ENCODE results near the gene TIAL1.
"Not testable (repeated sequence)": the region's sequence is repeated elsewhere in the genome, so short reads cannot be mapped to it uniquely, and the experiment has no call there.

TIAL1 gene

DNA sequence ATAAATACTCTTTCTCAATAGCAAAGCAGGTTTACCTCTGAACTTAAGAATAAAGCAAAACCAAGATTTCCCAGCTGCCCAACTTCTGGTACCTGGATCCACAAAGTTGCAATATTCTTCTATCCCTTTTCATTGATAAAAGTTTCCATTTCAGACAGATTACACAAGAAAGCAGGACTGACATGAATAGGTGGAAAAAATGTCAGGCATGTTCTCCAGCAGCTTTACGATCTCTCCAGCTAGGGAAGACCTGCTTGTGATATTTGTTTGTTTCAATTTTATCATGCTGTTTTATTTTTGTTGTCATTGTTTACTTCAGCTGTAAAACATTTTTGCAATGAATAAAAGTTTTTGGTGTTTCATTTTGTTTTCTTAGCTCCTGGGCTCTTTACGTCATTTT, 63.3 kb downstream of the TIAL1 start:
- H3K27ac ChIP-seq = no peak overlapping the region
- TF ChIP-seq, protein P1, sequence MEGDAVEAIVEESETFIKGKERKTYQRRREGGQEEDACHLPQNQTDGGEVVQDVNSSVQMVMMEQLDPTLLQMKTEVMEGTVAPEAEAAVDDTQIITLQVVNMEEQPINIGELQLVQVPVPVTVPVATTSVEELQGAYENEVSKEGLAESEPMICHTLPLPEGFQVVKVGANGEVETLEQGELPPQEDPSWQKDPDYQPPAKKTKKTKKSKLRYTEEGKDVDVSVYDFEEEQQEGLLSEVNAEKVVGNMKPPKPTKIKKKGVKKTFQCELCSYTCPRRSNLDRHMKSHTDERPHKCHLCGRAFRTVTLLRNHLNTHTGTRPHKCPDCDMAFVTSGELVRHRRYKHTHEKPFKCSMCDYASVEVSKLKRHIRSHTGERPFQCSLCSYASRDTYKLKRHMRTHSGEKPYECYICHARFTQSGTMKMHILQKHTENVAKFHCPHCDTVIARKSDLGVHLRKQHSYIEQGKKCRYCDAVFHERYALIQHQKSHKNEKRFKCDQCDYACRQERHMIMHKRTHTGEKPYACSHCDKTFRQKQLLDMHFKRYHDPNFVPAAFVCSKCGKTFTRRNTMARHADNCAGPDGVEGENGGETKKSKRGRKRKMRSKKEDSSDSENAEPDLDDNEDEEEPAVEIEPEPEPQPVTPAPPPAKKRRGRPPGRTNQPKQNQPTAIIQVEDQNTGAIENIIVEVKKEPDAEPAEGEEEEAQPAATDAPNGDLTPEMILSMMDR (conservative IDR thresholded peaks at IDR 0.05) = no peak
- TF ChIP-seq ZFX (IDR thresholded peaks at IDR 0.05) = no peak

GRCh38 chr10:119532791-119533190, 64.0 kb downstream of the TIAL1 start:
- H3K27ac ChIP-seq = not testable (repeated sequence)

DNA sequence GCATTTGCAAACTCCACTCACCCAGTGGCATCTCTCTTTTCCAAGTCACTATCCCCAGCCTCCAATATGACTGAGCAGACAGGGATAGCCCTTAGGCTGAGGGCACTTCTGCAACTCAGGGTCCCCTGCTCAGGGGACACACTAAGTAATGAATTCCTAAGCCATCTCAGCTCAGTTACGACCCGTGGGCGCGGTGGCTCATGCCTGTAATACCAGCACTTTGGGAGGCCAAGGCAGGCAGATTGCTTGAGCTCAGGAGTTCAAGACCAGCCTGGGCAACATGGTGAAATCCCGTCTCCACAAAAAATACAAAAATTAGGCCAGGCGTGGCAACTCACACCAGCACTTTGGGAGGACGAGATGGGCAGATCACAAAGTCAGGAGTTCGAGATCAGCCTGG, 64.5 kb downstream of the TIAL1 start:
- H3K27ac ChIP-seq = not testable (repeated sequence)

DNA sequence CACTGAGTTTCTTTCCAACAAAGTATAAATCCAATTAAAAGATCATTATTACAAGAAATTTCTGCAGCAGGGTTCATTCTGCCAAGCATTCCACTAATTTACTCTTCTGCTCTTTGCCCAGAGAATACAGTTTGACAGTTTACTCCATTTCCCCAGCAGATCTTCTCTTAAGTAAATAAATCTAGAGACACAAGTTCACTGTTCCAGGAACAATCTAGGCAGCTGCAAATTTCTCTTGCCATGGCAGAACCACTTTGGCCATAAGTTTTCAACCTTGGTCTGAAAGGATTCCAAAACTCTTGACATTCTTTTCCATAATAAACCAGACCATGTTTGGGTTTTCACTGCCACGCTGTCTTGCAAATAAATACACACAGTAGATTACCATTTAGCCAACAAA, 65.7 kb downstream of the TIAL1 start:
- TF ChIP-seq, protein P1 (conservative IDR thresholded peaks at IDR 0.05) = no peak
- no peak for TF ChIP-seq ZFX (IDR thresholded peaks at IDR 0.05)
- H3K27ac ChIP-seq = no peak overlapping the region

DNA sequence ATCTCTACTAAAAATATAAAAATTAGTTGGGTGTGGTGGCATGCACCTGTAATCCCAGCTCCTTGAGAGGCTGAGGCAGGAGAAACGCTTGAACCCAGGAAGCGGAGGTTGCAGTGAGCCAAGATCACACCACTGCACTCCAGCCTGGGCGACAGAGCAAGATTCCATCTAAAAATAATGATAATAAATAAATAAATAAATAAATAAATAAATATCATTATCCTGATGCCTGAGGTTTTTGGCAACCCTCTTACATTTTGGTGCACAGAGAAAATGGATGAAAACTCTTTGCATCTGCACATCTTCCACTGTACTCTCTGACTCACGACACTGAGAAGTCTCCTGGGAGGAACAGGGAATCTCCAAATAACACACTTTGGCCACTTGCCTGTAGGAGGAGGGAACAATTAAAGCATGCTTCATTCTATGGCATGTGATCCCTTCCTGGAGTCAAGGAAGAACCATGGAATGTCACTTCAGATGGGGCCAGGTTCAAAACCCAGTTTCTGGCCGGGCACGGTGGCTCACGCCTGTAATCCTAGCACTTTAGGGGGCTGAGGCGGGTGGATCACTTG, 68.0 kb downstream of the TIAL1 start:
- not testable (repeated sequence) for H3K27ac ChIP-seq

- no peak overlapping the region for H3K27ac ChIP-seq
Observed at GRCh38 chr10:119526621-119527592, 69.9 kb downstream of the TIAL1 start.

DNA sequence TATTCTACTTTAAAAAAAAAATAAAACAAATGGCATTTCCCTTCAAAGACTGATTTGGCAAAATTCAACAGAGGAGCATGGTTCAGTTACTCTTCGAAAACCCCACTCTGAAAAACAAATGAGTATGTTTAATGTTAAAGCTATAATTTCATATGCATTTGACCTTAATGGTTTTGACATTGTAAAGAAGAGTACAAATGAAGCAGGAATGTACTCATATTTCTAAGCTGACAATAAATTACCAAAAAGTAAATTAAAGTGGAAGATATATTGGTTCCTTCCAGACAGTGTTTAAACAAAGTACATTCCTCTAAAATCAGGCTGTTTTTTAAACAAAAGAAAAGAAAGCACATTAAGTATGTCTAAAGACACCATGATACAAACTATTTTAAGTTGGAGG, 70.6 kb downstream of the TIAL1 start:
- no peak overlapping the region for H3K27ac ChIP-seq
- TF ChIP-seq ZFX (IDR thresholded peaks at IDR 0.05) = no peak
- TF ChIP-seq, protein P1 (conservative IDR thresholded peaks at IDR 0.05) = no peak

More at GRCh38 chr10:119526621-119527592, 69.9 kb downstream of the TIAL1 start:
- TF ChIP-seq, protein P1 (conservative IDR thresholded peaks at IDR 0.05) = no peak
- no peak for TF ChIP-seq ZFX (IDR thresholded peaks at IDR 0.05)

DNA sequence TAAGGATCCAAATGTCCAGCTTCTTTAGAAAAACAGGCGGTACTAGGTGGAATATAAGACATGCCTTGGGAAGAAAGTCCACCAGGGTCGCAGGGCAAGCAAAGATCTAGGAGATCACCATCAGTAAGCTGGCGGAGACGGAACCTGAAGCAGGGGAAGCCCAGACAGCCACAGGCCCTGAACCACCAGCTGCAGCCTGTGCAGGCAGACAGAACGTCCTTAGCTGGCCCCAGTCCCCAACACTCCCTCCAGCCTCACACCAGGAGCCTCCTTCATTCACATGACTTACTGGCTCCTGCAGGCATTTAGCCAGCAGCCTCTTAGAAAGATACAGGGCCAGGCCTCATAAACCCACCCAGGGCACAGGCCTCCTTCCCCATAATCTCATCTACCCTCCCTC, 71.6 kb downstream of the TIAL1 start:
- TF ChIP-seq, protein P1 (conservative IDR thresholded peaks at IDR 0.05) = no peak
- no peak for TF ChIP-seq ZFX (IDR thresholded peaks at IDR 0.05)
- H3K27ac ChIP-seq = no peak overlapping the region

GRCh38 chr10:119524720-119525070, 72.1 kb downstream of the TIAL1 start:
- no peak for TF ChIP-seq ZFX (IDR thresholded peaks at IDR 0.05)
- TF ChIP-seq, protein P1 (conservative IDR thresholded peaks at IDR 0.05) = no peak
- H3K27ac ChIP-seq = no peak overlapping the region

Data from C4-2B (cell line).